Progenitor cell of endocrine pancreas (in vitro differentiated cells): ENCODE results near the gene PARL. TPM values are rescaled to one million over a fixed set of nuclear protein-coding genes. Genes with fewer than 3 reads are reported as not detected.

Source experiments
- DNase-seq: peaks from one replicate; pipeline ENCODE4 v3.0.0; 2021; ENCODE audit warnings: low spot score; ENCODE audit not compliant: unreplicated experiment
- H3K27ac Mint-ChIP-seq: 2 replicates; pipeline ENCODE4 v1.8.0; 2021; ENCODE audit warnings: mild to moderate bottlenecking, moderate library complexity, mixed read lengths
- H3K27me3 Mint-ChIP-seq: 2 replicates; pipeline ENCODE4 v1.8.0; 2021; ENCODE audit warnings: mixed read lengths
- H3K36me3 Mint-ChIP-seq: 2 replicates; pipeline ENCODE4 v1.8.0; 2022; ENCODE audit warnings: mixed read lengths; ENCODE audit not compliant: insufficient read depth
- H3K4me1 Mint-ChIP-seq: 2 replicates; pipeline ENCODE4 v1.8.0; 2021; ENCODE audit warnings: low read depth, mixed read lengths
- H3K4me3 Mint-ChIP-seq: 2 replicates; pipeline ENCODE4 v1.8.0; 2021; ENCODE audit warnings: low read depth, mild to moderate bottlenecking, moderate library complexity, mixed read lengths
- H3K9me3 Mint-ChIP-seq: 2 replicates; pipeline ENCODE4 v1.8.0; 2021; ENCODE audit warnings: low read depth, mixed read lengths
- CTCF ChIP-seq: fragments of 200-600 bp; sonication (generic); IDR thresholded peaks from one replicate; pipeline ENCODE4 v1.5.0; 2021; ENCODE audit warnings: antibody characterized with exemption, mild to moderate bottlenecking; ENCODE audit not compliant: unreplicated experiment
- total RNA-seq: library from RNA; stranded (reverse); gene quantifications from 2 replicates; pipeline ENCODE4 v1.2.1, GENCODE V29; 2021

The PARL gene
- total RNA-seq, 1 donor from 2014 or later = 54.8 TPM

GRCh38 chr3:183906234-183906921 lies 21.7 kb upstream of the PARL start:
- DNase-seq = no peak
- peaks cover 17% of the 10 kb centered on the region for H3K27me3 Mint-ChIP-seq

GRCh38 chr3:183904833-183905780 lies 20.4 kb upstream of the PARL start:
- Mint-ChIP-seq H3K9me3 (peaks cover 4% of the 10 kb centered on the region), H3K4me1 (no peaks in the 10 kb centered on the region), H3K27ac (peak overlapping the region; percentile 62), H3K36me3 (no peaks in the 10 kb centered on the region), H3K27me3 (peaks cover 4% of the 10 kb centered on the region), H3K4me3 (no peak overlapping the region)
- no peak for DNase-seq
- no peak for TF ChIP-seq CTCF

More at GRCh38 chr3:183906234-183906921, 21.7 kb upstream of the PARL start:
- no peaks in the 10 kb centered on the region for H3K9me3 Mint-ChIP-seq
- no peaks in the 10 kb centered on the region for H3K4me1 Mint-ChIP-seq
- no peak overlapping the region for H3K4me3 Mint-ChIP-seq
- H3K36me3 Mint-ChIP-seq = no peaks in the 10 kb centered on the region
- TF ChIP-seq CTCF = no peak
- no peak overlapping the region for H3K27ac Mint-ChIP-seq

GRCh38 chr3:183898028-183898431 lies 13.3 kb upstream of the PARL start:
- Mint-ChIP-seq H3K27me3 (peaks cover 14% of the 10 kb centered on the region), H3K36me3 (no peaks in the 10 kb centered on the region), H3K4me3 (no peak overlapping the region), H3K27ac (no peak overlapping the region), H3K4me1 (no peaks in the 10 kb centered on the region), H3K9me3 (peaks cover 6% of the 10 kb centered on the region)
- DNase-seq = no peak
- TF ChIP-seq CTCF = no peak

- Mint-ChIP-seq H3K27me3 (peaks cover 14% of the 10 kb centered on the region), H3K9me3 (peaks cover 6% of the 10 kb centered on the region), H3K4me1 (no peaks in the 10 kb centered on the region), H3K27ac (no peak overlapping the region), H3K36me3 (no peaks in the 10 kb centered on the region), H3K4me3 (no peak overlapping the region)
- TF ChIP-seq CTCF = no peak
- no peak for DNase-seq
These were observed 12.9 kb upstream of the PARL start for GRCh38 chr3:183897606-183898005.

GRCh38 chr3:183896610-183897009 lies 11.9 kb upstream of the PARL start:
- Mint-ChIP-seq H3K36me3 (no peaks in the 10 kb centered on the region), H3K9me3 (peaks cover 6% of the 10 kb centered on the region), H3K4me1 (no peaks in the 10 kb centered on the region), H3K27ac (no peak overlapping the region), H3K27me3 (peaks cover 14% of the 10 kb centered on the region), H3K4me3 (no peak overlapping the region)
- no peak for DNase-seq
- TF ChIP-seq CTCF = no peak
